H1 (cell line): ENCODE measurements around the gene PDPK1. TPM values are rescaled to one million over a fixed set of nuclear protein-coding genes. Genes with fewer than 3 reads are reported as not detected.
A peak's percentile ranks its signal among the peaks of the same experiment; 100 is the strongest.

ENCODE experiments used
- CTCF ChIA-PET: fragments of 300-600 bp; sonication (Branson Sonifier 250); formaldehyde crosslinking; loops from one replicate; lab custom pipeline; 2021; ENCODE audit not compliant: partially characterized antibody; lab: Charles Lee
- POLR2A ChIA-PET: fragments of 300-600 bp; sonication (Branson Sonifier 250); formaldehyde crosslinking; loops from one replicate; lab custom pipeline; 2021; ENCODE audit warnings: inconsistent platforms; ENCODE audit not compliant: partially characterized antibody; lab: Charles Lee
- DNase-seq, 2 experiments: peaks; one replicate each; pipeline versions ENCODE4 v3.0.0 to v3.0.0-alpha.2; 2010 to 2022; ENCODE audit warnings: low spot score in 2 of 2, low read depth in 1 of 2, mixed read lengths in 1 of 2
- FAIRE-seq: peaks from 2 replicates; lab custom pipeline; 2011; peaks lifted over from hg19 to GRCh38; lab: Jason Lieb, UNC
- H2AFZ ChIP-seq: 2 replicates; pipeline ENCODE4 v1.8.1; 2012; ENCODE audit warnings: low read length, inconsistent platforms
- H2AK5ac ChIP-seq: 2 replicates; pipeline ENCODE4 v1.6.1; 2013; ENCODE audit warnings: low read depth, low read length
- H2BK120ac ChIP-seq: replicated peaks from 2 replicates; pipeline ENCODE3; 2013; ENCODE audit warnings: low read depth, low read length, inconsistent platforms
- H2BK12ac ChIP-seq: 2 replicates; pipeline ENCODE4 v1.6.1; 2013; ENCODE audit warnings: low read depth, low read length
- H2BK15ac ChIP-seq: 2 replicates; pipeline ENCODE4 v1.6.1; 2013; ENCODE audit warnings: low read length
- H2BK20ac ChIP-seq: 2 replicates; pipeline ENCODE4 v1.6.1; 2013; ENCODE audit warnings: low read length
- H2BK5ac ChIP-seq: 2 replicates; pipeline ENCODE4 v1.6.1; 2013; ENCODE audit warnings: low read depth, low read length
- H3K14ac ChIP-seq: 2 replicates; pipeline ENCODE4 v1.6.1; 2013; ENCODE audit warnings: inconsistent platforms; ENCODE audit not compliant: insufficient read length
- H3K18ac ChIP-seq: 2 replicates; pipeline ENCODE4 v1.6.1; 2013; ENCODE audit warnings: low read length; ENCODE audit errors: extremely low read depth
- H3K23ac ChIP-seq: 2 replicates; pipeline ENCODE4 v1.6.1; 2013; ENCODE audit warnings: inconsistent platforms; ENCODE audit not compliant: insufficient read length
- H3K23me2 ChIP-seq: 2 replicates; pipeline ENCODE4 v1.6.1; 2013; ENCODE audit warnings: low read depth, low read length
- H3K27ac ChIP-seq: 2 replicates; pipeline ENCODE4 v1.6.1; 2011; ENCODE audit warnings: low read depth, low read length, inconsistent platforms
- H3K27me3 ChIP-seq, 4 experiments: replicated peaks in 1 of 4; 1 replicate in 1 of 4; 2 replicates in 3 of 4; pipeline versions ENCODE4 v1.6.1 to v1.8.1; 2011 to 2013; ENCODE audit warnings: low read length in 3 of 4, mild to moderate bottlenecking in 3 of 4, inconsistent platforms in 2 of 4, mixed read lengths in 2 of 4, moderate library complexity in 1 of 4; ENCODE audit not compliant: control insufficient read depth in 3 of 4, insufficient read depth in 3 of 4; ENCODE audit errors: extremely low read depth in 1 of 4
- H3K36me3 ChIP-seq, 4 experiments: 2 replicates each; pipeline versions ENCODE4 v1.6.1 to v1.8.1; 2011 to 2013; ENCODE audit warnings: mild to moderate bottlenecking in 4 of 4, low read length in 3 of 4, moderate library complexity in 2 of 4, control low read depth in 1 of 4, inconsistent platforms in 1 of 4; ENCODE audit not compliant: insufficient read depth in 4 of 4, control insufficient read depth in 2 of 4
- H3K4ac ChIP-seq: replicated peaks from 2 replicates; pipeline ENCODE3; 2013; ENCODE audit warnings: low read length, low read depth, mixed read lengths, inconsistent platforms; ENCODE audit not compliant: insufficient read length
- H3K4me1 ChIP-seq, 4 experiments: replicated peaks in 1 of 4; 1 replicate in 1 of 4; 2 replicates in 3 of 4; pipeline versions ENCODE4 v1.6.1 to v1.8.1; 2011 to 2013; ENCODE audit warnings: low read length in 3 of 4, inconsistent platforms in 2 of 4, mixed read lengths in 1 of 4; ENCODE audit not compliant: insufficient read depth in 4 of 4, control insufficient read depth in 3 of 4
- H3K4me2 ChIP-seq, 2 experiments: 2 replicates each; pipeline versions ENCODE4 v1.6.1 to v1.8.1; 2011 to 2013; ENCODE audit warnings: low read depth in 2 of 2, low read length in 2 of 2, control low read depth in 1 of 2, inconsistent platforms in 1 of 2, mild to moderate bottlenecking in 1 of 2; ENCODE audit not compliant: insufficient read depth in 1 of 2
- H3K4me3 ChIP-seq, 4 experiments: fragments of 200-600, 300-600 bp in 1 of 4; sonication (generic), shearing (Covaris generic), sonication (Bioruptor Twin) in 1 of 4; 2 replicates each; pipeline versions ENCODE4 v1.5.1 to v1.8.1; 2011 to 2016; ENCODE audit warnings: low read length in 4 of 4, low read depth in 3 of 4, control low read depth in 2 of 4, inconsistent platforms in 2 of 4, mild to moderate bottlenecking in 2 of 4, mixed read lengths in 1 of 4, moderate library complexity in 1 of 4; ENCODE audit not compliant: insufficient read depth in 2 of 4; ENCODE audit errors: extremely low read depth in 1 of 4
- H3K56ac ChIP-seq: replicated peaks from 2 replicates; pipeline ENCODE3; 2013; ENCODE audit warnings: low read depth, mild to moderate bottlenecking, mixed read lengths, low read length, inconsistent platforms; ENCODE audit not compliant: insufficient read length
- H3K79me1 ChIP-seq: 2 replicates; pipeline ENCODE4 v1.6.1; 2013; ENCODE audit warnings: low read depth, low read length, control low read depth
- H3K79me2 ChIP-seq, 2 experiments: 2 replicates each; pipeline versions ENCODE4 v1.6.1 to v1.8.1; 2012 to 2013; ENCODE audit warnings: low read length in 2 of 2, mild to moderate bottlenecking in 2 of 2, inconsistent platforms in 1 of 2; ENCODE audit not compliant: insufficient read depth in 2 of 2, control insufficient read depth in 1 of 2
- H3K9ac ChIP-seq, 4 experiments: replicated peaks in 1 of 4; 1 replicate in 1 of 4; 2 replicates in 3 of 4; pipeline versions ENCODE4 v1.6.1 to v1.8.1; 2011 to 2013; ENCODE audit warnings: low read depth in 3 of 4, low read length in 3 of 4, control low read depth in 2 of 4, mild to moderate bottlenecking in 2 of 4, moderate library complexity in 2 of 4, inconsistent platforms in 1 of 4; ENCODE audit errors: extremely low read depth in 1 of 4
- H3K9me3 ChIP-seq, 2 experiments: 2 replicates each; pipeline versions ENCODE4 v1.6.1 to v1.8.1; 2012 to 2013; ENCODE audit warnings: mild to moderate bottlenecking in 2 of 2, moderate library complexity in 2 of 2, control low read depth in 1 of 2, inconsistent platforms in 1 of 2, low read depth in 1 of 2, low read length in 1 of 2, mixed read lengths in 1 of 2; ENCODE audit not compliant: insufficient read depth in 2 of 2
- H4K20me1 ChIP-seq, 2 experiments: replicated peaks in 1 of 2; 2 replicates each; pipeline versions ENCODE3 to v1.8.1; 2011 to 2013; ENCODE audit warnings: inconsistent platforms in 2 of 2, low read length in 2 of 2, mild to moderate bottlenecking in 1 of 2; ENCODE audit not compliant: insufficient read depth in 2 of 2, control insufficient read depth in 1 of 2
- H4K5ac ChIP-seq: 2 replicates; pipeline ENCODE4 v1.6.1; 2013; ENCODE audit warnings: low read length, low read depth, mixed read lengths, inconsistent platforms; ENCODE audit not compliant: insufficient read length
- H4K8ac ChIP-seq: 2 replicates; pipeline ENCODE4 v1.8.0; 2013; ENCODE audit warnings: mild to moderate bottlenecking, moderate library complexity, low read length, inconsistent platforms; ENCODE audit not compliant: insufficient read depth; ENCODE audit errors: extremely low read depth
- H4K91ac ChIP-seq: replicated peaks from 2 replicates; pipeline ENCODE3; 2013; ENCODE audit warnings: low read length, mixed read lengths, inconsistent platforms; ENCODE audit not compliant: insufficient read length
- RBBP5 ChIP-seq: IDR thresholded peaks from 2 replicates; pipeline ENCODE4 v1.7.1; 2012; ENCODE audit warnings: low read depth, mild to moderate bottlenecking, inconsistent platforms, low read length, moderate library complexity, borderline replicate concordance
- SIN3A ChIP-seq, 2 experiments: IDR thresholded peaks in 1 of 2; conservative IDR thresholded peaks in 1 of 2; 2 replicates each; pipeline ENCODE4 v1.6.1; 2011 to 2012; ENCODE audit warnings: low read length in 2 of 2, improper control_type of control experiment in 1 of 2, low read depth in 1 of 2, mild to moderate bottlenecking in 1 of 2
- WGBS, 2 experiments: shearing (Covaris generic) in 1 of 2; methylation state at CpG; one replicate each; pipeline versions ENCODE4 v1.1.6 to v1.1.7; 2013 to 2015; ENCODE audit warnings: low lambda C conversion rate in 2 of 2, mixed read lengths in 2 of 2, inconsistent platforms in 1 of 2, low coverage in 1 of 2, missing lambda C conversion rate in 1 of 2; ENCODE audit not compliant: insufficient replicate concordance in 2 of 2, insufficient coverage in 1 of 2, insufficient read length in 1 of 2; ENCODE audit errors: extremely low coverage in 1 of 2, missing lambda C conversion rate in 1 of 2; 5-methylcytosine and 5-hydroxymethylcytosine counted together
- polyA plus RNA-seq, 7 experiments: library from polyadenylated mRNA; depleted of rRNA in 3 of 7; stranded (reverse) in 5 of 7; unstranded in 2 of 7; fragments of >200 nt in 5 of 7; fragments of 200-250 nt in 2 of 7; gene quantifications; 1 replicate in 5 of 7; 2 replicates in 1 of 7; 4 replicates in 1 of 7; pipeline versions ENCODE4 v1.2.1 to v1.2.3, GENCODE V29; 2011 to 2013; ENCODE audit warnings: missing spikeins in 2 of 7, mixed read lengths in 2 of 7
- total RNA-seq: library from RNA; stranded (reverse); fragmentation: NEBNext Ultra II Directional; extraction: Animal tissue kit (Norgen Biotek cat#: 25700); gene quantifications from 2 replicates; pipeline ENCODE4 v1.2.1, GENCODE V29; 2021

Gene PDPK1
- total and polyA plus RNA-seq, 2 of the 8 experiments (the other 6 are each of a cell fraction or from before 2014, with no cell fraction given): 17.1 to 27.8 TPM

- no peak overlapping the region for H2BK20ac ChIP-seq
- peak overlapping the region in 1 of 4 experiments; percentile 82; a peak in 3 of 8 replicates for H3K4me3 ChIP-seq
- no peak overlapping the region for H2AK5ac ChIP-seq
- peaks cover 0 to 21% (median 5%) of the 10 kb centered on the region in 4 experiments; a peak in 5 of 7 replicates for H3K4me1 ChIP-seq
- 95% methylated on average over 14 of the region's 22 CpGs; no CpG with 5 or more reads in 1 of the 2 experiments for WGBS, 2 experiments
- H3K27me3 ChIP-seq: no peaks in the 10 kb centered on the region
- no peak overlapping the region for H3K14ac ChIP-seq
- H2BK5ac ChIP-seq: no peak overlapping the region
- H3K9ac ChIP-seq: no peak overlapping the region
- H2BK12ac ChIP-seq: no peak overlapping the region
- no peak overlapping the region for H3K18ac ChIP-seq
- no peak overlapping the region for H3K4ac ChIP-seq
- peaks cover 29 to 38% of the 10 kb centered on the region in 2 experiments for H4K20me1 ChIP-seq
- no peak for FAIRE-seq
- no peak overlapping the region for H4K91ac ChIP-seq
- TF ChIP-seq SIN3A (conservative IDR thresholded peaks at IDR 0.05 in 1 of 2, IDR thresholded peaks at IDR 0.05 in 1 of 2; ENCODE audit: low read depth in 1 of 2, low read length in 2 of 2): peak in 1 of 2 experiments; percentile 41; a peak in 1 of 4 replicates
- no peak for TF ChIP-seq RBBP5
- H2AFZ ChIP-seq: no peak overlapping the region
- peaks cover 23 to 53% of the 10 kb centered on the region in 2 experiments for H3K79me2 ChIP-seq
- peaks cover 26% of the 10 kb centered on the region for H3K79me1 ChIP-seq
- no peaks in the 10 kb centered on the region for H3K9me3 ChIP-seq
- H4K5ac ChIP-seq: no peak overlapping the region
- H3K23ac ChIP-seq: no peak overlapping the region
- H3K23me2 ChIP-seq: peaks cover 7% of the 10 kb centered on the region; the same call in 1 of the 2 replicates
- no peak overlapping the region for H3K56ac ChIP-seq
- DNase-seq: no peak
- H3K36me3 ChIP-seq: peaks cover 2 to 14% (median 4%) of the 10 kb centered on the region in 4 experiments; a peak in 5 of 8 replicates
- H4K8ac ChIP-seq: peak overlapping the region; percentile 91
- H3K27ac ChIP-seq: no peak overlapping the region
- H3K4me2 ChIP-seq: peak overlapping the region; percentile 64 to 90
- CTCF ChIA-PET: interaction anchor here (1.1 kb wide), 1 partner anchor 24 kb away, joined by 3 read pairs; no protein-coding TSS in a partner anchor
- POLR2A ChIA-PET: interaction anchor here (0.6 to 7.6 kb wide), 9 partner anchors 8 to 268 kb away, joined by 3 to 108 read pairs (median 4); partner anchors contain the start of genes CEMP1, ECI1 and PDPK1
- no peak overlapping the region for H2BK120ac ChIP-seq
- H2BK15ac ChIP-seq: no peak overlapping the region
These were observed 18.1 kb upstream of the PDPK1 start for GRCh38 chr16:2519711-2520080.
